GM18951 (cell line): ENCODE measurements around the gene FBXO10.

ENCODE experiments used
- POLR2A ChIP-seq: IDR thresholded peaks from 4 replicates; pipeline ENCODE4 v1.6.1; 2011; ENCODE audit warnings: mild to moderate bottlenecking; ENCODE audit not compliant: insufficient read length, insufficient read depth; ENCODE audit errors: extremely low read depth
- in situ Hi-C: fragments of 300-500 bp; cut with MboI; formaldehyde crosslinking; loops from one replicate; pipeline ENCODE4 v1.12.0; 2022; ENCODE audit warnings: low sequenced_read_pairs, mixed read lengths, inconsistent platforms; ENCODE audit not compliant: unreplicated experiment

FBXO10 gene

GRCh38 chr9:37551888-37552287 lies 24.3 kb downstream of the FBXO10 start:
- in situ Hi-C loops: no loop called here
- TF ChIP-seq POLR2A: no peak

DNA sequence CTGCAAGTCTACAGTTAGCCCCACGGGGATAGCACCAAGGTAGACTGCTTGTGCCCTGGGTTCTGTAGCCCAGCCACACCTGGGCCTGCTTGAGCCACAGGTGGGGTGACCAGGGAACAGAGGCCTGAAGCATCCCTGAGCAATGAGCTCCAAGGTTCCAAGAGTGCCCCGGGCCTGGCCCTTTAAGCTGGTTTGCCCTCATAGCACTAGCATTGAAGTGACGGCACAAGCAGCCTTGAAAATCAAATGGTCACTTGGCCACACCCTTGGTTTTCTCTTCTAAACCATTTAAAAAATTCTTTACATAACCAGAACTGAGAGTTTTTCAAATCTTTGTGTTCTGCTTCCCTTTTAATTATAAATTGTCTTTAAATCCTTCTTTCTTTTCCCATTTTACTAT lies 24.7 kb downstream of the FBXO10 start:
- in situ Hi-C loops: no loop called here
- no peak for TF ChIP-seq POLR2A

DNA sequence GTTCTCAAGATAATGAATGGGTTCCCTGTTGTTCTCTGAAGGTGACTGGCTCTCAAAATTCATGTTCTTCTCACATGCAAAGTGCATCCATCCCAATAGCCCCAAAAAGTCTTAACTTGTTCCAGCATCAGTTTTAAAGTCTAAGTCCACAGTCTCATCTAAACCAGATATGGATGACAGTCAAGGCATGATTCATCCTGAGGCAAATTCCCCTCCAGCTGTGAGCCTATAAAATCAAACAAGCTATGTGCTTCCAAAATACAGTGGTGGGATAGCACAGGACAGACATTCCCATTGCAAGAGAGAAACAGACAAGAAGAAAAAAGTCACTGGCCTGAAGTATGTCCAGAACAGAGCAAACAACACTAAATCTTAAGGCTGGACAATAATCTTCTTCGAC lies 25.4 kb downstream of the FBXO10 start:
- TF ChIP-seq POLR2A: no peak
- in situ Hi-C loops: no loop called here

GRCh38 chr9:37549527-37549926 lies 26.7 kb downstream of the FBXO10 start:
- in situ Hi-C loops: no loop called here
- TF ChIP-seq POLR2A: no peak

GRCh38 chr9:37547328-37547878 lies 28.8 kb downstream of the FBXO10 start:
- in situ Hi-C loops: no loop called here
- TF ChIP-seq POLR2A: no peak

- no peak for TF ChIP-seq POLR2A
- in situ Hi-C loops: no loop called here
Measured at GRCh38 chr9:37543468-37543867, 32.7 kb downstream of the FBXO10 start.

GRCh38 chr9:37542895-37543294 lies 33.3 kb downstream of the FBXO10 start:
- TF ChIP-seq POLR2A: no peak
- in situ Hi-C loops: no loop called here

DNA sequence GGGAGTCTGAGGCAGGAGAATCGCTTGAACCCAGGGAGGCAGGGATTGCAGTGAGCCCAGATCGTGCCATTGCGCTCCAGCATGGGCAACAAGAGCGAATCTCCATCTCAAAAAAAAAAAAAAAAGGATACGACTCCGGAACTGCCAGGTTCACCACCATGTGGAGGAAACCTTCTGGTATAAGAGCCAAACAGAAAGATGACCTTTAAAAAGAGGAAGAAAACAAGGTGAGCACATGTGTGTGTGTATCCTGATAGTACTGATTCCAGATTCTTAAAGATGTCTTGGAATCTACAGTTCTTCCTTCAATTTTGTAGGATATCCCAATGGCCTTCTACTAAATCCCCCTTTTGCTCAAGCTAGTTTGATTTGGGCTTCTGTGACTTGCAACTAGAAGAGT lies 33.7 kb downstream of the FBXO10 start:
- in situ Hi-C loops: no loop called here
- no peak for TF ChIP-seq POLR2A

DNA sequence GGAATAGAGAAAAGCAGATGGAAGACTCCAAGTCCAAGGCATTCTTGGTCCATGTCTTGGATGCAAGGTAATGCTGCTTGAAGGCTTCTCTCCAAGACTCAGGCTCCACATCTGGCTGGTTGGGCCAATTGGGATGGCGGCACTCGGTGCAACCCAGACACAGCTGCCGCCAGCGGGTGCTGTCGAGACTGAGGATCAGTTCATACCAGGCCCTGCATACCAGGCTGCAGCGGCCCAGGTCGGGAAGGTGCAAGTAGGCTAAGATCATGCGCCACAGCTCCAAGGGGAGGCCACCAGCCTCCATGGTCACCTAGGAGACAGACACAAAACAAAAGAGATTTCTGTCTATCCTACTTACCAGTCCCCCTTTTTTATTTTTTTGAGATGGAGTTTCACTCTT lies 34.7 kb downstream of the FBXO10 start:
- TF ChIP-seq POLR2A: no peak
- in situ Hi-C loops: no loop called here

GRCh38 chr9:37540634-37541033 lies 35.5 kb downstream of the FBXO10 start:
- in situ Hi-C loops: no loop called here
- no peak for TF ChIP-seq POLR2A

DNA sequence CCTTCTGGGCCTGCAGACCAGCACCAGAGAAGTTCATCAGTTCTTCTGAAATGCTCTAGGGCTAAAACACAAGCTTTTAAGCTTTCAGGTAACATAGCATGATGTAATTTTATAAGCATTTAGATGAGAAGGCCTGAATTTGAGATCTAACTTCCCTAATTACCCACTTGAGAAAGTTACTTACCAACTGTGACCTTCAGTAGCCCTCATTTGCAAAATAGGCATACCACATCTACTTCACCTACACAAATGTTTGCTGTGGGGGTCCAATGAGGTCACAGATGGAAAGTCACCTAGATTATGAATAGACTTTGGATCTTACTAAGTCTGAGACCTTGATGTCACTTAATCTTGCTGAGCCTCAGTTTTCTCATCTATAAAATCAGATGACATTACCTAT lies 36.5 kb downstream of the FBXO10 start:
- in situ Hi-C loops: no loop called here
- no peak for TF ChIP-seq POLR2A

DNA sequence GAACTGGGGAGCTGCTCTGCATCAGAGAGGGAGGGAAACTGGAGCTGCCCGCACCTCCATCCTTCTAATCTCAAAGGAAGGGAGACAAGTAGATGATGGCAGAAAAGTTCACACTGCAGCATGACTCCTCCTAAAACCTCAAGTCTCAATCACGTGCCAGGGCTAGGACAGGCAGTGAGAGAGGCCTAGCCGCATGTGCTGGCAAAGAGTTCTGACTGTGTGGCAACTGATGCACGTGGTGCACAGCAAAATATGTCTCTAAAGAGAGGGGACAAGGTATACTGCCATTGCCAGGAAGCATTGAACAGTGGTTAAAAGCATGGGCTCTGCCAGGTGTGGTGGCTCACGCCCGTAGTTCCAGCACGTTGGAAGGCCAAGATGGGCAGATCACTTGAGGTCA lies 38.1 kb downstream of the FBXO10 start:
- in situ Hi-C loops: no loop called here
- TF ChIP-seq POLR2A: no peak

DNA sequence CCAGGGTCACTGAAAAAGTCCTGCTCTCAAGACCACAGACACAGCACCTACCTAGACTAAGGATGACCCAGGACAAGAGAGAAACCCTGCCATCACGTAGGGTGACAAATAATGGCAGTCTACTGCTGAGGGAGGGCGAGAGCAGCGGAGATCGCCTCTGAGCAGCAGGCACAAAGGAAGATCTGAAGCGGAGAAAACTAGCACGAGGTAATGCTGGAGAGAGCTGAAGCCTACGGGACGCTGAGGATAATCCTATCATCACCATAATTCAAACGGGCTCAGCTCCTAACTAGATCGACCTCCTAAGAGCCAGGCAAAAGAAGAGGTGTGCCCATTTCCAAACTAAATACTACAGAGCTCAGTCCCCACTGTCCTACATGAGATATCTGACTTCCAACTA lies 41.3 kb downstream of the FBXO10 start:
- in situ Hi-C loops: no loop called here
- TF ChIP-seq POLR2A: no peak

DNA sequence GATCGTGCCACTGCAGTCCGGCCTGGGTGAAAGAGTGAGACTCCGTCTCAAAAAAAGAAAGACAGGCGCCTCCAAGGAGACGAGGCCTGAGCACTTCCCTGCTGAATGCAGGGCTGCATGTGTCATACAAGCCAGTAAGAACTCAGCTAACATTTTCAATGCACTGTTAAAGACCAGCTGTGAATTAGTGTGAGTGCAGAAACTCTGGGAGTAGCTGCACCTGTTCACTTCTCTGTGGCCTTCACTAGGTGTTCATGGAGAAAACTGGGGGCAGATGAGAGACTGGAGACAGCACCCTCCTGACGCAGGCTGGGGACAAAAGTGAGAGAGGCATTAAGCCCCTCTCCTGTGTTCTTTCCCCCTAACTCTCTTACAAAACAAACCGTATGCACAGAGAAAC lies 41.8 kb downstream of the FBXO10 start:
- in situ Hi-C loops: no loop called here
- TF ChIP-seq POLR2A: no peak

DNA sequence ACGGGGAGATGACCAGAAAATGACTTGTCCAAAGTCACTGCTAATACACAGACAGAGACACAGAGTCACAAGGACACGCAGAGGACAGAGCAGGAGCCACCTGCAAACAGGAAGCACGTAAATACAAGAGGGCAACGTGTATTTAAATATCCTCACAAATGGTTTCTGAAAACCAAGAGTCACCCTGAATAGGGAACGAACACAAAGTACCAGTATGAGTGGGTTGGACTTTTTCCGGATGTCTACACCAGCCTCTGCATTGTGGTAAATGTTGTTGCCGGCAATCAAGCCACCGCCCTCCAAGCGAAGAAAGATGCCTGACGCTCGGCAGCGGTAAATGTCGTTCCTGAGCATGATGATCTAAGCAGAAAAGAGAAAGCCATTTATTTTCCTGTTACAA lies 44.5 kb downstream of the FBXO10 start:
- TF ChIP-seq POLR2A: no peak
- in situ Hi-C loops: no loop called here
